Activated T-helper 1 cell treated with Interleukin-2 at 50 U/mL for 16 hours (primary cell): ENCODE results near the gene CDKN2B-AS1.

Experiments used
- DNase-seq: peaks from one replicate; pipeline ENCODE4 v3.0.0-alpha.2; 2020; ENCODE audit warnings: low read depth

CDKN2B-AS1 gene

GRCh38 chr9:22118810-22119521, 124.4 kb downstream of the CDKN2B-AS1 start:
- DNase-seq: no peak

DNA sequence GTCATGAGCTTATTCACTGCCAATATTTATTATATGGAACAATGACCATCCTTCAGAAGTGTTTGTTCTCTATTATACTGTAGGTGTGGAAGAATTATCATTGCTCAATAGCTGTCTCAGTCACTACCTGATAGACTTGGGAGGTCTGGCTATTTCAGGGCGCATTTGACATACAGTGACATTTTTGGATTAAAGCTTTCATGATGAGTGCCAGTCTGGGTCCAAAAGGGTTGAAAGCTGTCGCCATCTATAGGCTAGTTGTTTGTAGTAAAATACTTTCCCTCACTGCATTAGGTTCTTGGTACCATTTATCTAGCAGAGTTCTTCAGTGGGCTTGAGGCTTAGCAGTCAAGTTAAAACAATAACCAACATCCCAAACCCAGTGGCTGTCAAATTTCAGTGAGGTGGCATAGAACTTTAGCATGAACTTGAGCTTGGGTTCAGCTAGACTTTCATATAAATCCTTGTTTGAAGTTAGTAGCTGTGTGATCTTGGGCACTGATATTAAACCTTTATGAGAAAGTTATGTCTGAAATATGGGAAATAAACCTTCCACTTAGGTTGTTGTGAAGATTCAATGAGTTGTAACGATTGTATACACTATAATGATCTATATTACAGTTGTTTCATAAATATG, 125.0 kb downstream of the CDKN2B-AS1 start:
- DNase-seq: no peak

DNA sequence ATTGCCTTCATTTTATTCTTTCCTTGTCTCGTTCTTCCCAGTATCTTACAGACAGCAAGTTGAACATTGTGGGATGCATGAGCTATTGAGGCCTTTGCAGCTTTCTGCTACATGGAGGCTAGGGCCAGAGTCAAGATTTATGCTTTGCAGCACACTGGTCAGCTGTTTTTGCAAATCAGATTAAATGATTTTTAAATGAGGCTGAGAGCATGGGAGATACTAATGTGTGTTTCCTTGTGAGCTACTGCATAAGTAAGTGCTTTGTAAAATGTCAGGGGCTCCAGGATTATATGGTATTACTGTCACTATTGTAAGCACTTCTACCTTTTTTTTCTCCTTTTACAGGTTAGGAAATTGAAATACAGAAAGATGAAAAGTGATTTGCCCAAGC, 125.6 kb downstream of the CDKN2B-AS1 start:
- no peak for DNase-seq

DNA sequence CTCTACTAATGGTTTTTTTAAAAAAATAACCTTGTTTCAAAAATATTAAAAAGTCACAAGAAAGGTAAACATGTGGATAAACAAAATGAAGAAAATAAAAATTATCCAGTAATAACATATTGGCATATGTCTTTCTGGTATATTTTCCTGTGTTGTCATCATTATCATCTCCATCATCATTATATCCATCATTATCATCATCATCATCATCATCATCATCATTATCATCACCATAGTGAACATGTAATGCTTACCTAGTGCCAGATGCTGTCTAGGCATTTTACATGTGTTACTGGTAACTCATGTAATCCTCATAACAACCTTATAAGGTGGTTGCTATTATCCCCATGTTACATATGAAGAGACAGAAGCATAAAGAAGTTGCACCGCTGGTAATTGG, 126.0 kb downstream of the CDKN2B-AS1 start:
- no peak for DNase-seq

- DNase-seq: no peak
These were observed 129.8 kb downstream of the CDKN2B-AS1 start for GRCh38 chr9:22124263-22125011.

GRCh38 chr9:22129133-22129532, 134.5 kb downstream of the CDKN2B-AS1 start:
- DNase-seq: no peak

DNA sequence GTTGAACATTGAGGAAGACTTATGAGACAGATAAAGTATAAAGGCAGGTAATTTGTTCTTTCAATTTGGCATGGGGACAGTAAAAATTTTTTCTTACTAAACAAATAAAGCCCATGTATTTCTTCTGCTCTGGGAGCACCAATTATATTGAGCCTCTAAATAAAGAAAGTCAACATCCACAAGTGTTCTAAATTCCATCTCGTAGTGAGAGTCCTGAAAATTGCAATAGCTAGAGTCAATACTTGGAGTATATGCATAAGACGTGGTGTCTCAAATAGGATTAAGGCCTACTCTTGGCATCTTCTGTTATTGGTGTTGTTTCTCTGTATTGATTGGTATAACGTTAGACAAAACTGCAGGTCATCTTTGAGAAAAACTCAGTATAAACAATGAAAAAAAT, 135.0 kb downstream of the CDKN2B-AS1 start:
- no peak for DNase-seq

GRCh38 chr9:22131817-22132216, 137.2 kb downstream of the CDKN2B-AS1 start:
- no peak for DNase-seq

DNA sequence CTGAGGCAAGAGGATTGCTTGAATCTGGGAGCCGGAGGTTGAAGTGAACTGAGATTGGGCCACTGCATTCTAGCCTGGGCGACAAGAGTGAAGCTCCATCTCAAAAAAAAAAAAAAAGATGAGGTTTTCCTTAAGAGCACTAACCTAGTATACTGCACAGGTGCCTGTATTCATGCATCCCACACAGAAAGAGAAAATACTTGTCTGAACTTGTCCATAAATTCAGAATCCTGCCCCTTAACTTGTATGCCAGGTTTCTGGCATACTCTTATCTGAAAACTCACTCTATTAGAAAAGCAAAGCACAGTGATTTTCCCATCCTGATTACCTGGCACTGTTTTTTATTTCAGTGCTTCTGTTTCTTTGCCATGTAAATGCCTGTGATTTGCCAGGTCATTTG, 139.8 kb downstream of the CDKN2B-AS1 start:
- DNase-seq: no peak

GRCh38 chr9:22136461-22137096, 142.0 kb downstream of the CDKN2B-AS1 start:
- DNase-seq: no peak

GRCh38 chr9:22138956-22139660, 144.5 kb downstream of the CDKN2B-AS1 start:
- DNase-seq: no peak

GRCh38 chr9:22141908-22142307, 147.3 kb downstream of the CDKN2B-AS1 start:
- no peak for DNase-seq

GRCh38 chr9:22142671-22143070, 148.1 kb downstream of the CDKN2B-AS1 start:
- no peak for DNase-seq

DNA sequence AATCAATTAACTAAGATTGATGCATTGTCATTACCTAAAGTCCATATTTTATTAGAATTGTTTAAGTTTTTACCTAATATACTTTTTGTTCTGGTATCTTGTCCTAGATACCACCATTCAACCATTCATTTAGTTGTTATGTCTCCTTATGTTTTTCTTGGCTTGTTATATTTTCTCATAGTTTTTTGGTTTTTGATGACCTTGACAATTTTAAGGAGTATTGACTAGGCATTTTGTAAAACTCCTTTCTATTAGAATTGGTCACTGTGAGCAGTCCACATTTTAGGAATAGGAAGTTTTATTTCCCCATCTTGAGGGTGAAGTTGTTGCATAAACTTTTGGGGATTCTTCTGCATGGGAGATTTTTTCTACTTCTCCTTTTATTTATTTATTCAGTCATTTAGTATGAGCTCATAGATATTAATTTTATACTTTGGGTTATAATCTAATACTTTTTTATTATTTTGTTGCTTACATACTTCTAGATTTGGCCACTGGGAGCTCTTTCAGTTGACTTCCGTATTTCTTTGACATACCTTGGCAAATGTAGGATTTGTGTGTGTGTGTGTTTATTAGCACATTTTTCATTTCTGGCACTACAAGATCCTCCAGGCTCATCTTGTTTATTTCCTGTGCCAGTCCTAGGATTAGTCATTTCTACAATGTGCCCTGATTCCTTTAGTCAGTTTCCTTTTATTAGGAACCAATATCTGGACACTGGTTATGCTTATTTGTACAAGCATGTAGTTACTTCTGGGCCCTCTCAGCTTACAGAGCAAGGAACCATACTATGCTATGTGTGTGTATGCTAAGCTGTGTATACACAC, 149.4 kb downstream of the CDKN2B-AS1 start:
- no peak for DNase-seq

DNA sequence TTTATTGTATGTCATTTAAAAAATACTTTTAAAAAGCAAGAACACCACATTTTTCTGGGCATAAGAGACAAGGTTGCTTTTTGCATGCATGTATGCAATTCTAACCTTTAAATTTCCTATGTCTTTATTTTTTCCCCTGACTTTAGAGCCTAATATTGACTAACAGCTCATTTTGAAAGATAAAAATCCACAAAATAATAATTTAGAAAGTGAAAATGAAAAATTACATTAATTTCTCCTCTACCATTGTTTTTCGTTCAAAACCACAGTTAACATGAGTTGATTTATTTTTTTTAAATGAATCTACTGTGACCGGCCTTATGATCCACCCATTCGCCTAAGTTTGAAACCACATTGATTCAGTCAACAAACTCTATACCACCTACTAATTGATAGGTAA, 152.0 kb downstream of the CDKN2B-AS1 start:
- DNase-seq: no peak

- DNase-seq: no peak
These were observed 153.4 kb downstream of the CDKN2B-AS1 start for GRCh38 chr9:22147813-22148527.

- DNase-seq: no peak
These were observed 153.9 kb downstream of the CDKN2B-AS1 start for GRCh38 chr9:22148528-22148875.

DNA sequence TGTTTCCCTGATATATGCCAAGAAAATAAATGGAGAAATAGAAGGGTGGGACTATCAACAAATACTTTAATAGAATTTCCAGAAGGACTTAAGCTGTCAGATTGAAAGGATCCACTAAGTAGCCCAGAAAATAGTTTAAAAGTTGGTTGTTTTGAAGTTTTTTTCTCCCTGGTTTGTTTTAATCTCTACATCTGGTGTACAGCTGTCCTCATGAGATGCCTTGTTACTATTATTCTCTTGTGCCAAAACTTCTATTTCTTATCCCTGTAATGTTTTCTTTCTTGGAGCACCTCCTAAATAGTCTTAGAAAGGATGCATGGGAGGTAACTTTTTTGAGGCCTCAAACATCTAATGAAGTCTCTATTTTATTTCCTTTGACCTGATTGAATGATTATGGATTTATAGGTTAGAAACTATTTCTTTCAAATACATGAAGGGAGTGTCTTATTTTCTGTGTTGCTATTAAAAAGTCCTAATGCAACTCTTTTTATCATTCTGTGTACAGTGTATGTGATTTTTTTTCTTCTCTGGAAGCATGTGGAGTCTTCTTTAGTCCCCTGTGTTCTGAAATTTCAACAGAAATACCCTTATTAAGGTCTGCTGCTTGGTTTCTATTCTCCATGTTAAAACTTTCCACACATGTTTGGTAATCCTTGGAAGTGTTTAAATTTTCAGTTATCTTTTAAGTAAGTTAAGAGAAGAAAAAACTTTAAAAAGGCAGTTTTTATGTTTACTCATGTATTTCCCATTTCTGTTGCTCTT, 154.5 kb downstream of the CDKN2B-AS1 start:
- no peak for DNase-seq

GRCh38 chr9:22154064-22154463, 159.5 kb downstream of the CDKN2B-AS1 start:
- no peak for DNase-seq

GRCh38 chr9:22156586-22156985, 162.0 kb downstream of the CDKN2B-AS1 start:
- DNase-seq: no peak
